Mucosa of descending colon (tissue), 3 donors: Measurements from ENCODE around the gene RABEPK. TPM values are rescaled to one million over a fixed set of nuclear protein-coding genes. Genes with fewer than 3 reads are reported as not detected.

Source experiments
- ATAC-seq: fragments of 200-7000 bp; cut with Tn5 transposase; one replicate; pipeline ENCODE4 v1.9.1; 2020; ENCODE audit warnings: mild to moderate bottlenecking, moderate library complexity
- DNase-seq, 3 donors: peaks; one replicate each; pipeline ENCODE4 v3.0.0-alpha.2; 2020
- H3K36me3 ChIP-seq: fragments of 200-600 bp; one replicate; pipeline ENCODE4 v1.8.0; 2021; ENCODE audit warnings: low read depth, mild to moderate bottlenecking
- H3K4me1 ChIP-seq: fragments of 200-600 bp; one replicate; pipeline ENCODE4 v1.8.0; 2021; ENCODE audit warnings: low read depth, mild to moderate bottlenecking
- H3K4me3 ChIP-seq: fragments of 200-600 bp; one replicate; pipeline ENCODE4 v1.8.0; 2021; ENCODE audit warnings: mild to moderate bottlenecking
- H3K9me3 ChIP-seq: fragments of 200-600 bp; one replicate; pipeline ENCODE4 v1.8.0; 2021; ENCODE audit warnings: mild to moderate bottlenecking
- CTCF ChIP-seq: fragments of 200-600 bp; IDR thresholded peaks from one replicate; pipeline ENCODE4 v1.8.0; 2022; ENCODE audit warnings: antibody characterized with exemption, mild to moderate bottlenecking
- intact Hi-C, 2 donors: fragments of 100-400 bp; cut with DNase I in 1 of 2; cut with micrococcal nuclease in 1 of 2; formaldehyde crosslinking; loops; one replicate each; pipeline versions ENCODE4 v1.11.0 to v1.11.1; 2022; cut with DNase I, micrococcal nuclease
- total RNA-seq, 3 donors: library from RNA; stranded (reverse); fragmentation: NEBNext Ultra II Directional in 2 of 3; extraction: Animal tissue kit (Norgen Biotek cat#: 25700) in 2 of 3; gene quantifications; one replicate each; pipeline versions ENCODE4 v1.2.1 to v1.2.4, GENCODE V29; 2021 to 2023
- donor health status: DM: no; HTN: no; CAD: no; lungs with moderate emphysema.
- donor health status: DM: no; HTN: no; CAD: no.
- donor health status: DM: no; HTN: yes; CAD: no.

The RABEPK gene
- total RNA-seq, 3 donors from 2014 or later = 11.6 to 12.9 (median 12.1) TPM

GRCh38 chr9:125255781-125256391, 55.5 kb downstream of the RABEPK start:
- intact Hi-C loops = no loop called here
- no peak for ATAC-seq
- no peak for TF ChIP-seq CTCF
- H3K4me3 ChIP-seq = no peak overlapping the region
- H3K36me3 ChIP-seq = no peaks in the 10 kb centered on the region
- no peak for DNase-seq
- H3K9me3 ChIP-seq = no peaks in the 10 kb centered on the region
- H3K4me1 ChIP-seq = no peaks in the 10 kb centered on the region

- no peak for TF ChIP-seq CTCF
These were observed 57.9 kb downstream of the RABEPK start for GRCh38 chr9:125258160-125258785.

GRCh38 chr9:125258832-125259534, 58.6 kb downstream of the RABEPK start:
- DNase-seq (no peak), ATAC-seq (no peak)
- H3K36me3 ChIP-seq = no peaks in the 10 kb centered on the region
- intact Hi-C loops = no loop called here
- no peak for TF ChIP-seq CTCF
- H3K4me3 ChIP-seq = no peak overlapping the region
- H3K9me3 ChIP-seq = no peaks in the 10 kb centered on the region
- peaks cover 11% of the 10 kb centered on the region for H3K4me1 ChIP-seq

More at GRCh38 chr9:125258160-125258785, 57.9 kb downstream of the RABEPK start:
- Histone ChIP-seq H3K4me1 (peaks cover 7% of the 10 kb centered on the region), H3K4me3 (no peak overlapping the region), H3K36me3 (no peaks in the 10 kb centered on the region), H3K9me3 (no peaks in the 10 kb centered on the region)
- intact Hi-C loops = no loop called here
- DNase-seq = no peak
- ATAC-seq = no peak

GRCh38 chr9:125260561-125260960, 60.2 kb downstream of the RABEPK start:
- ATAC-seq (no peak), DNase-seq (no peak)
- Histone ChIP-seq H3K9me3 (no peaks in the 10 kb centered on the region), H3K36me3 (no peaks in the 10 kb centered on the region), H3K4me1 (peaks cover 11% of the 10 kb centered on the region), H3K4me3 (no peak overlapping the region)
- no peak for TF ChIP-seq CTCF
- intact Hi-C loops = no loop called here

- peaks cover 11% of the 10 kb centered on the region for H3K4me1 ChIP-seq
- TF ChIP-seq CTCF = peak; percentile 26
- DNase-seq (peak; percentile 86 to 95 (median 94)), ATAC-seq (peak; percentile 99)
- intact Hi-C loops = no loop called here
- H3K4me3 ChIP-seq = peak within 1 kb of the TSS; percentile 98
- H3K36me3 ChIP-seq = no peaks in the 10 kb centered on the region
- no peaks in the 10 kb centered on the region for H3K9me3 ChIP-seq
These were observed 61.4 kb downstream of the RABEPK start, which contains the start of gene GAPVD1 for GRCh38 chr9:125261501-125262293. Gene GAPVD1, plus strand, starts transcription at chr9:125261826. Its CDS starts 37,096 bp downstream, at chr9:125298922.
